ENCODE measurements around the gene PIP4K2C.

- TF ChIP-seq GATA2 (IDR thresholded peaks at IDR 0.05; ENCODE audit: low read depth, low read length) = no peak
- no peak for TF ChIP-seq GATA3 (IDR thresholded peaks at IDR 0.05; ENCODE audit: low read depth, low read length)
These were observed 16.2 kb upstream of the PIP4K2C start for GRCh38 chr12:57574795-57575194.

Measured in SH-SY5Y (cell line).